ENCODE results near the gene NR1I2. TPM values are rescaled to one million over a fixed set of nuclear protein-coding genes. Genes with fewer than 3 reads are reported as not detected.

NR1I2 gene
- total RNA-seq, result not detected in 2 replicates

DNA sequence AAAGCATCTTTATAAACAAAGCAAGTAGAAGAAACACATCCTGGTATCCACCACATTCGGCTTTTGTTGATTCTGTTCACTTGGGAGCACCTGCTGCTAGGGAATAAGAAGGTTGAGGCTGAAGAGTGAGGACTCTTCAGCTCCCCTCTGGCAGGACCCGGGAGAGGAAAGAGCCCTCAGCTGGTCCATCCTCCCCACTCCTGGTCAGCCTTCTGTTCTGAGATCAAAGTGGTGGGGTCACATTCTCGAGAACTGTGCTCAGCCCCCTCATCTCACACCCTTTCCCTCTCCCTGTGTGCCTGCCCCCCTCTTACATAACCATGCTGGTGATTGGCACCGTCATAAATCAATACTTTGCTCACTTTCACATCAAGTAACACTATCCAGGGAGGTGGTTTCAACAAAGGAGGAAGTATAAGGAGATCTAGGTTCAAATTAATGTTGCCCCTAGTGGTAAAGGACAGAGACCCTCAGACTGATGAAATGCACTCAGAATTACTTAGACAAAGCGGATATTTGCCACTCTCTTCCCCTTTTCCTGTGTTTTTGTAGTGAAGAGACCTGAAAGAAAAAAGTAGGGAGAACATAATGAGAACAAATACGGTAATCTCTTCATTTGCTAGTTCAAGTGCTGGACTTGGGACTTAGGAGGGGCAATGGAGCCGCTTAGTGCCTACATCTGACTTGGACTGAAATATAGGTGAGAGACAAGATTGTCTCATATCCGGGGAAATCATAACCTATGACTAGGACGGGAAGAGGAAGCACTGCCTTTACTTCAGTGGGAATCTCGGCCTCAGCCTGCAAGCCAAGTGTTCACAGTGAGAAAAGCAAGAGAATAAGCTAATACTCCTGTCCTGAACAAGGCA, at the start of gene NR1I2:
Gene NR1I2 (plus strand): TSS at position 772 of the 869 bp plus-strand sequence.

Other genes starting within 250 kb of the NR1I2 start
- 0.14 TPM in 1 of 2 replicates, not detected in the other for gene CD80, start 222.5 kb upstream of the NR1I2 start, total RNA-seq
- 1.7 TPM in 2 replicates for gene ADPRH, start 202.6 kb upstream of the NR1I2 start, total RNA-seq
- gene PLA1A, start 184.2 kb upstream of the NR1I2 start, total RNA-seq, result 0.83 TPM in 1 of 2 replicates, not detected in the other
- gene POPDC2, start 121.5 kb upstream of the NR1I2 start, total RNA-seq, result under 0.01 and 0.37 TPM in 2 replicates
- 14.2 and 21.4 TPM in 2 replicates for gene COX17, start 104.7 kb upstream of the NR1I2 start, total RNA-seq
- 0.14 and 0.18 TPM in 2 replicates for gene CFAP91, start 79.1 kb upstream of the NR1I2 start, total RNA-seq

Measured in smooth muscle cell of bladder (primary cell).